DMS153 treated with DMSO at 0.1 percent for 48 hours (cell line): ENCODE results near the gene ZNF578.
"Not testable (repeated sequence)": the region's sequence is repeated elsewhere in the genome, so short reads cannot be mapped to it uniquely, and the experiment has no call there.

Experiments
- DNase-seq: peaks from one replicate; lab custom pipeline; 2025; ENCODE audit not compliant: unreplicated experiment; lab: John Stamatoyannopoulos, UW

Gene ZNF578

GRCh38 chr19:52453324-52454094, at the start of gene ZNF578:
TSS of gene ZNF578 (plus strand) at chr19:52453553. CDS start at chr19:52501846, 48,293 bp downstream.
- DNase-seq = no peak

- DNase-seq = no peak
Measured at GRCh38 chr19:52410276-52410675, 43.1 kb upstream of the ZNF578 start.

GRCh38 chr19:52415711-52416110, 37.6 kb upstream of the ZNF578 start:
- no peak for DNase-seq

- DNase-seq = no peak
Measured at GRCh38 chr19:52428937-52429336, 24.4 kb upstream of the ZNF578 start, which contains the start of gene ZNF534. TSS of gene ZNF534 (plus strand) at chr19:52429148. CDS start at chr19:52431475, 2,327 bp downstream.

GRCh38 chr19:52442179-52442578, 11.2 kb upstream of the ZNF578 start:
- no peak for DNase-seq

- DNase-seq = no peak
Measured at GRCh38 chr19:52444506-52444905, 8.8 kb upstream of the ZNF578 start.

- no peak for DNase-seq
Measured at GRCh38 chr19:52451241-52451640, 2.1 kb upstream of the ZNF578 start.

- DNase-seq = no peak
Measured at GRCh38 chr19:52464798-52465470, 11.6 kb downstream of the ZNF578 start.

- no peak for DNase-seq
Measured at GRCh38 chr19:52473655-52474350, 20.4 kb downstream of the ZNF578 start.

- DNase-seq = no peak
Measured at GRCh38 chr19:52474351-52475127, 21.2 kb downstream of the ZNF578 start.

- DNase-seq = not testable (repeated sequence)
Measured at GRCh38 chr19:52484111-52484743, 30.9 kb downstream of the ZNF578 start.

- DNase-seq = not testable (repeated sequence)
Measured at GRCh38 chr19:52485064-52485463, 31.7 kb downstream of the ZNF578 start.

- DNase-seq = not testable (repeated sequence)
Measured at GRCh38 chr19:52485561-52486240, 32.3 kb downstream of the ZNF578 start.

- no peak for DNase-seq
Measured at GRCh38 chr19:52492201-52492993, 39.0 kb downstream of the ZNF578 start.

GRCh38 chr19:52492994-52493470, 39.7 kb downstream of the ZNF578 start:
- DNase-seq = no peak

GRCh38 chr19:52494518-52494917, 41.2 kb downstream of the ZNF578 start:
- no peak for DNase-seq

- no peak for DNase-seq
Measured at GRCh38 chr19:52498571-52498970, 45.2 kb downstream of the ZNF578 start.

- not testable (repeated sequence) for DNase-seq
Measured at GRCh38 chr19:52500474-52500873, 47.1 kb downstream of the ZNF578 start.

- not testable (repeated sequence) for DNase-seq
Measured at GRCh38 chr19:52500991-52501390, 47.6 kb downstream of the ZNF578 start.
